GM19372 (cell line): Measurements from ENCODE around the gene LRIT1.

Source experiments
- ATAC-seq: cut with Tn5 transposase; IDR thresholded peaks from one replicate; pipeline ENCODE4 v1.9.1; 2021; ENCODE audit warnings: mild to moderate bottlenecking, low read depth, moderate library complexity; ENCODE audit not compliant: unreplicated experiment

The LRIT1 gene

DNA sequence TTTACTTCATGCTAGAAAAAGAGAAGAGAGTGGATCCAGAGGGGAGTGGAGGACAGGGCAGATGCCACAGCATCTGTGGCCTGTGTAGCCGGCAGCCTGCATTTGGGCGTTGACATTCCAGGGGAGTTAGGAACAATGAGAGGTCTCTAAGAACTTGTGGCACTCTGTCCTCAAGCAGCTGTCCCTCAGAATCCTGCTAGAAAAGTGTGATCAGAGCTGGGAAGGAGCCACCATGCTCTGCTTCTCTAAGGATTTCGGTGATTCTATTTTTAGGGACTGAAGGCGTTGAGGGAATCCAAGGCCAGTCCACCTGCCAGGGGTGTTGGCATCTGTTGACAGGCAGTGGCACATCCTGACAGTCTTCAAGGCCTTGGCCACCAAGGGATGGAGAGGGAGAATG, 23.6 kb downstream of the LRIT1 start:
- no peak for ATAC-seq

DNA sequence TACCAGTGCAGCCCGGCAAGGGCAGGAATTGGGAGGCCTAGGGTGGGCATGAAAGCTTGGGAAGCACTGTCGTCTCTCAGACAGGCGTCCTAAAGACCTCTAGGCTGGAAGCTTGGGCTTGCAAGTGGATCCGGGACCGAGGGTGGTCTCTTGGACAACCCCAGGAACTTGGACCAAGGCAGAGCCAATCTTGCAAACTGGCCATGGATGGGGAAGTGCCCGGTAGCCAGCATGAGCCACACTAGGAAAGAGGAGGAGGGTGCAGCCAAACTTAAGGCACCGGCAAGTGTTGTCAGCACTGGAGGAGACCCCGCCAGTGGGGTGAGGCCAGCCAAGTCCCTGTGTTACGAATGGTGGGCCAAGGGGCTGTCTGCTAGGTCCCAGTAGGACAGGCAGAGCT, 24.5 kb downstream of the LRIT1 start:
- ATAC-seq = no peak

DNA sequence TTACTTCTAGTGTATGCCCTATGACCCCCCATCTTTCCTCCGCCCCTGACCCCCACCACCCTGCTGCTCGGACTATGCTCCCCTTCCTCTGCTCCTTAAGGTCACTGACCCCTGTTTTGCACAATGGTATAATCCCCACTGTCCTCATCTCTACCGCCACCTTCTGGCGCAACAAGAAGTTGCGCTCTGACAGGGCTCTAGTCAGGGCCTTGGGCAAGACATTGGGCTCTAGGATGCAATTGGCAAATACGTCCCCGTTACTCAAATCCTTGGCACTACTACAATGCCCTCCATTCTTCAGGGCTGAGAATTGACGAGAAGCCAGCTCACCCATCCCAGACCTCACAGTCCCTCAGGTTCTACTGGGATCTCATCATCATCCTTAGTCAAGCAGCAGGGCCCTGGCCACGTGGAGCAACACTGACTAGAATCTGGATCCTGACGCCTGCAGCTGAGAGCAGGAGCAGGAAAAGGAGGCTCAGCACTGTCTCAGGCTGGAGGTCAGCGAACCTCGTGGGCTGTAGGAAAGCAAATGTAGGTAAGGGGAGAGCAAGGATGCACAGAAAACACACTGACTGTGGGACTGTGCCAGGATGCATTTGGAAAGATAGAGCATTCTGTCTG, 26.6 kb downstream of the LRIT1 start:
- ATAC-seq = peak; percentile 79

DNA sequence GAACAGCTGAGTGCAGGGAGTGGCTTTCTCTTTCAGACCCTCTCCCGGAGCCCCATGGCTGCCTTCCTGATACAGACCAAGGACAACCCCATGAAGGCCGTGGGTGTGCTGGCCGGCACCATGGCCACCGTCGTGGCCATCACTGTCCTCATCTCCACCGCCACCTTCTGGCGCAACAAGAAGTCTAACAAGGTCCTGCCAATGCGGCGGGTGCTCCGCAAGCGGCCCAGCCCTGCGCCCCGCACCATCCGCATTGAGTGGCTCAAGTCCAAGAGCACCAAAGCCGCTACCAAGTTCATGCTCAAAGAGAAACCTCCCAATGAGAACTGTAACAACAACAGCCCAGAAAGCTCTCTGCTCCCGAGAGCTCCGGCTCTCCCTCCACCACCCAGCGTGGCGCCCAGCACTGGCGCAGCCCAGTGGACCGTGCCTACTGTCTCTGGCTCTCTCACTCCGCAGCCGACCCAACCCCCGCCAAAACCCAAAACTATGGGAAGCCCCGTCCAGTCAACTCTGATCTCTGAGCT, 27.2 kb downstream of the LRIT1 start:
- peak; percentile 10 for ATAC-seq

DNA sequence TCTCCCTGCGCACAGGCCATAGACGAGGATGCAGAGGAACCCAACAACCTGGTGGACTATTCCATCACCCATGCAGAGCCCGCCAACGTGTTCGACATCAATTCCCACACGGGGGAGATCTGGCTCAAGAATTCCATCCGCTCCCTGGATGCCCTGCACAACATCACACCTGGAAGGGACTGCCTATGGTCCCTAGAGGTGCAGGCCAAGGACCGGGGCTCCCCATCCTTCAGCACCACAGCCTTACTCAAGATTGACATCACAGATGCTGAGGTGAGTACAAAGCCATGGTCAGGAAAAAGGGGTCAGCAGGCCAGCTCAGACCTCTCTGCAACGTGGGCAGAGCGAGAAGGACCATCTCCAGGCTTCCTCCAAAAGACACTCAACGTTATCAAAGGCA, 28.3 kb downstream of the LRIT1 start:
- no peak for ATAC-seq

DNA sequence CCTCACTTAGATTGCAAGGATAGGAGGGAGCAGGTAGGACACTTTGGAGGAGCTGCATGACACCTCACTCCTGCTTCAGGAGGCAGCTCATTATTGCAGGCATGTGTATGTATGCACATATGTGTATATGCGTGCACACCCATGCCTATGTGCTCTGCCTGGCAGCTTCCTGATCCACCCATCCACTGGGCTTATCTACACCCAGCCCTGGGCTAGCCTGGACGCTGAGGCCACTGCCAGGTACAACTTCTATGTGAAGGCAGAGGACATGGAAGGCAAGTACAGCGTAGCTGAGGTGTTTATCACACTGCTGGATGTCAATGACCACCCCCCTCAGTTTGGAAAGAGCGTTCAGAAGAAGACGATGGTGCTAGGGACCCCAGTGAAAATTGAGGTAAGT, 29.3 kb downstream of the LRIT1 start:
- ATAC-seq = no peak

DNA sequence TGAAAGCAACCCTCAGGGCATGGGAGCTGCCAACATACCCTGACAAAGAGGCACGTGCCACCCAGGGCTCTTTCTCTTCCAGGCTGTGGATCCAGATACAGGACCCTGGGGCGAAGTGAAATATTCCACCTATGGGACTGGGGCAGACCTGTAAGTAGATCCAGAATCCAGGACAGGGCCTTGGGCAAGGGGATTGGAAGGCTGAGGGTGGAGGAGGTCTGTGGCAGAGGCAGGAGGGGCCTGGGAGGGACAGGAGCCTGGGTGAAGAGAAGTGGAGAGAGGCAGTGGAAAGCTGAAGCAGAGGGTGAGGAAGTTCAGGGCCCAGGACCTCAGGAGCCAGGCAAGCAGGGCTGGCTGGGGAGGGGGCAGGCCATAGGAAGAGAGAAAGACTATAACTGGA, 29.8 kb downstream of the LRIT1 start:
- no peak for ATAC-seq

DNA sequence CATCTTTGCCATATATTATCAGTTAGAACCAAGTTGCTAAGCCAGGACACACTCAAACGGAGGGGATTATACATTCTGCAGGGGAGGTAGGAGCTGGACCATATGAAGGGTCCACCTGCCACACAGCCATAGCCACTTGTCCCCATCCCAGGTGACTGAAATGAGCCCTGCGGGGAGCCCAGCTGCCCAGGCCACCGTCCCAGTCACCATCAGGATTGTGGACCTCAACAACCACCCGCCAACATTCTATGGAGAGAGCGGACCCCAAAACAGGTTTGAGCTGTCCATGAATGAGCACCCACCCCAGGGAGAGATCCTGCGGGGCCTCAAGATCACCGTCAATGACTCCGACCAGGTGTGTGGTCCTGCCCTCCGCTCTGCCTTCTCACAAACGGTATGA, 33.3 kb downstream of the LRIT1 start:
- ATAC-seq = no peak

DNA sequence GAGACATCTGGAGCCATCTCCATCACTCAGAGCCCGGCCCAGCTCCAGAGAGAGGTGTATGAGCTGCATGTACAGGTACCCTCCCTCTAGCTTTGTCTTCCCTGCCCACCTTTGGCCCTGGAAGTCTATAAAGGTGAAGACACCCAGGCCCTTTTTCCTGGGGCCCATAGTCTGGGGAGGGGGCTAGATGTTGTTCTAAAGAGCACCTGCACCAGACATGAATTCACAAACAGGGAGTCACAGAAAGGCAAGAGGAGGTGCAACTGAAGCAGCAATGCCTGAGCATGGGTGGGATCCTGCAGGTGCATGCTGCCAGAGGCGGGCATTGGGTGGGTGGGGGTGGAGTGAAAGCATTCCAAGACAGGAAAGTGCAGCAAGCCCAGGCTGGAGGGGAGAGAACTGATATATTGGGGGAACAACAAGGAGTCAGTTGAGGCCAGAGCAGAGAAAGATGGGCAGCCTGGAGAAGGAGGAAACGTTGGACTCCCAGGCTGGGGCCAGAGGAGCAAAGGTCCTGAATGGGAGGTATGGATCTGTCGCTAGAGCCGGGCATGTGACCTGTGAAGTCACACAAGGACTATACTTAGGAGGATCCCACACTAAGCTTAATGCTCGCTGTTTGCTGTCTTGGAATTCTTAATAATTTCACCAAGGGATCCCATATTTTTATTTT, 35.4 kb downstream of the LRIT1 start:
- ATAC-seq = no peak

DNA sequence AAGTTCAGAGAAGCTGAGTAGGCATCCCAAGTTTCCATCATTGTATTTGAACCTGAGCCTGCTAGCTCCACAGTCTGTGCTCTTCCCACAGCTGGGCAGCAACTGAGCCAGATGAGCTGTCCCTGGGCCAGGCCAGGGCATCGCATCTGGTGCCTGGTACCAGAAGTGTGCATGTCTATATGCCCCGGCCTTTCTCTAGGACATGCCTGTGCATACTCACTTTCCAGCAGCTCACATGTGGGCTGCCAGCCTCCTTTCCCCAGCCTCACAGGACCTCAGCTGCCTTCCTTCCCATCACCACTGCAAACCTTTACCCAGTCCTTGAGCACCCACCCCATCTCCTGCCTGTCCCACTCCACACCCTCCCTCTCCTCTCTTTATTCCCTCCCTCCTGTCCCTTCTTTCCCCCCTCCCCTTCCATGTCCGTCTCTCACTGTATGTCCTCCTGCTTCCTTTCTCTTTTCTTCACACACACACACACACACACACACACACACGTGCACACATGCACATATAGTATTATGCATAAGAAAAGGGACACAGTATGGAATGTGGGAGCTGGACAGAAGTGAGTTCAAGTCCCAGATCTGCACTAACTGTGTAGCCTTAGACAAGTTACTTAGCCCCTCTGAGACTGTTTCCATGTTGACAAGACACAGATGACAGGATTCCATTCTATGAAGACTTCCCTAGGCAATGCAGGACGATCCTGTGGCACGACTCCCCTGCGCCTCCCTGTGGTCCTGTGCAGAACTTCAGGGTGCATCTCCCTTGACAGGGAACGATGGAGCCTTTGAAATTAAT, 36.1 kb downstream of the LRIT1 start:
- ATAC-seq = peak; percentile 81

DNA sequence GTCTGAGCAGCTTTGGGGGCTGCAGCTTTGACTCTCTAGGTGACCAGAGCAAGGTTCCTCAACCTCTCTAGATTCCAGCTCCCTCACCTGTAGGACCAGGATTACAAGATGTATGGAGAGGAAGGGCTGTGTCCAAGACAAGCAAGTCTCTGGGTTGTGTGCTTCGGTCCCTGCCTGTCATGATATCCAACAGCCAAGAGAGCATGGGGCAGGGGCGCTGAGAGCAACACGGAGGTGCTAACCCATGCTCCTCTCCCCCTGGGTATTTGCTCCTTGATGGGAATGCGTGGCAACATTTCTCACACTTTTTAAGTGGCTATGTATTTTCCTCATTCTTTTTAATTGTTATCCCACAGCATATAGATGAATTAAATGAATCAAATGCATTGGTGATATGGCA, 36.7 kb downstream of the LRIT1 start:
- ATAC-seq = no peak

DNA sequence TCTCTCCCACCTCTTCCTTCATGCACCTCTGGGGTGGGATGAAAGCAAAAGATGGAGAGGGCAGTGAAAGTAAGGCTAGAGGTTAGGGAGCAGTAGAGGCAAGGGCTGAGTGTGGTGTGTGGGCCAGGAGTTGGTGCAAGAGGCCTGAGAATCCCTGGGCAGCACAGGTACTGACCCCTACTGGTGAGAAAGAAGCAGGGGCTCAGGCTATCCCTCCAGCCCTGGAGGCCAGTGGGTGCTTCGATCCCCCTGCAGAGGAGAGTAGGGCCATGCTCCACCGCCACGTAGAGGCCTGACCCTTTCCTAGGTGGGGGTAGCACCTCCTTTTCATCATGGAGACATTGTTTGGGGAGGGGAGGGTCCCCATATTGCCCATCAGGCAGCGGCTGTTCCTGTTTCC, 37.2 kb downstream of the LRIT1 start:
- ATAC-seq = peak; percentile 72

DNA sequence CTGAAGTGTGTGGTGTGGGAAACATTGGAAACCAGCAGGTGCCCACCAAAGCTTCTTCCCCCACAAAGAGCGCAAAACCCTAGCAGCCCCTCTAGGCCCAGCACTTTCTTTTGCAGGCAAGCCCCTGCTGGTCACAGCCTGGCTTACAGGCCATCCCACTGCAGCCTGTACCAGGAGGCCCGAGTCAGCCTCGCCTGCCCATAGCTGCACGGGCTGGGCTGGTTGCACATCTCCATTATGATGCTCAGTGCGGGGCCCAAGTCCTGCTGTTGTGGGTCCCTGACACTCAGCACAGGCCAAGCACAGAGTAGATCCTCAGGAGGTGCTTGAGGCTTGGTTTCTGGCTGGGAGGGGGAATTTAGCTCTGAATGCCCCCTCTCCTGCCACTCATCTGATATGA, 39.0 kb downstream of the LRIT1 start:
- no peak for ATAC-seq

DNA sequence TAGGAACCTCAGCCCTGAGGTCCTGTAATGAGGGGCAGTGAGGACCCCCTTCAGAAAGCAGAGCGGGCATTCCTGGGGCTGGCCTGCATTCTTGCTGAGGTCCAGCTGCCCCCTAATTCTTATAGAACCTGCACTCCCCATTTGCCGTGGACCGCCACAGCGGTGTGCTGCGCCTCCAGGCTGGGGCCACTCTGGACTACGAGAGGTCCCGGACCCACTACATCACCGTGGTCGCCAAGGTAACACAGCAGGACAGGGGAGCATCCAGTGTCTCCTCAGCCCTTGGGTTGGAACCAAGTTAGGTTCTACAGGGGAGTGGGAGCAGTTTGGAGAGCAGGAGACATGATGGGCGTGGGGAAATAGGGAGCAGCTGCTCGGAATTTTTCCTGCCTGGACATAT, 39.7 kb downstream of the LRIT1 start:
- ATAC-seq = no peak

DNA sequence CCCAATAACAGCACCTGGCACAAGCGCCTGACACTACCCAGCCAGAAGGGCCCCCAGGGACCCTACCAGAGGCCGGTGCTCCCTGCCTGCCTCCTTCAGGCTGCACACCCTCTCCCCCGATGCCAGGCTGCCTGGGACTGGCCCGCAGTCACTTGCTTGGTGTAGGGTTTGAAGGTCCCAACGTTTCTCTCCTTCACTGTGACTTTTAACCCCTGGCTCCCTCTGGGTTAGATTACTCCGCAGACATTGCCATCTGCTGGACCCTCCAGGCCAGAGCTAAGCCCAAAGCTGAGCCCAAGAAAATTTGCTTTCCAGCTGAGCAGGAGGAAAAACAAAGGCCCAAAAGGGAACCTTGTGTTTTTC, 40.1 kb downstream of the LRIT1 start:
- no peak for ATAC-seq

DNA sequence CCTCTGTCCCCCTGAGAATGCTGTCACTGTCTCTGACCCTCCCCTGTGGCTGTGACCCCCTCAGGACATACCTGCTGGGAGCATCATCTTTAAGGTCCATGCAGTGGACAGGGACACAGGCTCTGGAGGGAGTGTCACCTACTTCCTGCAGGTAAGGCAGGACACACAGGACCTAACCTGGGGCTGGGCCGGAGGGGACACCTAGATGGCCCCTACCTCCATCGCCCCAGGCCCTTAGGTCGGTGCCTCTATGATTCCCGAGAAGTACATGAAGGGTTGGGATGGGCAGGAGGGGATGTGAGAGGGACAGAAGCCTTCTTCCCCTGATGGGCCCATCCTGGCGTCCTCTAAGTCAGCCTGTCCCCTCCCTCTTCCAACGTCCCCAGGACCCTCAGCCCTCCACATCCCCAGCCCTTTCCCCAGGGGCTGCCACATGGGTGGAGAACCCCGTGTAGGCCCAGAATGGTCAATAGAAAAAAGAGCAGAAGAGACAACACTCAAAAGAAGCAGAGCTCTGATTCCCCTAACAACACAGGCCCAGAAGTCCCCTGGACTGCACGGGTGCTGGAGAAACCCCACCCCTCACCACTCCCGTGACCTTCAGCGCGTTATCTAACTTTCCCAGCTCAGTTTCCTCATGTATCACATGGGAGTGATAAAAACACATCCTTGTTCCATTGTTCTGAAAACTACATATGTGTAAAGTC, 40.7 kb downstream of the LRIT1 start:
- no peak for ATAC-seq

DNA sequence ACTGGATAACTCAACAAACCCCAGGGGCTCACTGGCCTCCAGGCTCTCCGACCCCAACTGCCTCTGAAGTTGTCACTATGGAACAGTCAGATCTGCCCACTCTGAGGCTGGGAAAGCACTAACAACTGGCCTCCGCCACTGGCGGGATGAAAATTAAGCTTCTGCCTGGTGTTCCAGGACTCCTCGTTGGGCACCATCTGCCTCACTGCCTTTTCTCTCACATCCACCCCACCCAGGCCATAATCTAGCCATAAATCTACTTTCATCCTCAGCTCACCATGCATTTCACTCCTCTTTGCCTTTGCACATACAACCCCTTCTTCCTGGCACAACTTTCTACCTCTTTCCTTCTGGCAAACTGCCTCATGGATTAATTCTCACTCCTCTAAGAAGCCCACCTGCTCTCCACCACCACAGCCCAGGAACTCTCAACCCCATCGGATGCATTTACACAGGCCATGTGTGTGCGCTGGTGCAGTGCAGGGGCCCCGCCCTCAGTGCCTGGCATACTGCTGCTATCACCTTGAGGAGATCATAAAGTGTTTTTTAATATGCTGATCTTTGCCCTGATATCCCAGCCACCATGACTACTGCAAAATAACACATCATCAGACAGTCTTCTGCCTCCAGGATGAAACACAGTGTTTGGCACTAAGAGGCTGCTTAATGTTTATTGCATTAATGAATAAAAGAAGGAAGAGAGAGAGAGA, 43.0 kb downstream of the LRIT1 start:
- no peak for ATAC-seq

DNA sequence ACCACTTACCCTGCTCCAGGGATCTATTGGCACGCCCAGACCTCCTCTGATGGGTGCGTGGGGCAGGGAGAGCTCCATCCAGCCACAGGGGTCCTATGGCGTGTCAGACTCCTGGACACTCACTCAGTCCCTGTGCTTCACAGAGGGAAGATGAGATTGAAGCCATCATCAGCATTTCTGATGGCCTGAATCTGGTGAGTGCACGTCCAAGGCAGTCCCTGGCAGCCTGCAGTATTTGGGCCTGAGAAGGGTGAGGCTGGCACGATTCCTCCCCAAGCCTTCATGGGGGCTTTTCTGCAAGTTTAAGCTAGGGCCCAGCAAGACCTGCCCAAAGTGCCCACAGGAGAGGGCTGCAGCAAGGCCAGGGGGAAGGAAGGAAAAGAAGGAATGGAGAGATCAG, 43.7 kb downstream of the LRIT1 start:
- ATAC-seq = no peak

DNA sequence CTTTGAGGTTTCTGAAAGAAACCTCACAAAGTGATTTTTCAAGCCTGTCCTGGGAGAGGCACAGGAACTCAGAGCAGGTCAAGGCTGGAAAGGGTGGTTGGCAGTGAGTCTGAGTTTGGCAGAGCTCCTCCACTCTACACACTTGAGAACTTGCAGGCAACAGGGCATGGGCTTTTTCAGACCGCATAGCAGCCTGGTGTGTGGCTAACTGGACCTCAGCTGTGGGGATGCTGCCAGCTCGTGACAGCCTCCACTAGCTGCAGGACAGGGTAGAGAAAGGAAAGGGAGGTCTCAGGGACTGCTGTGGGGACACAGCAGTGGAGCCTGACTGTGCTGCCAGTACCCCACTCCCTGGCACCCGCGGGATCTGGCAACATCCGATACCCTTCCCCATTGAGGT, 44.4 kb downstream of the LRIT1 start:
- ATAC-seq = no peak

DNA sequence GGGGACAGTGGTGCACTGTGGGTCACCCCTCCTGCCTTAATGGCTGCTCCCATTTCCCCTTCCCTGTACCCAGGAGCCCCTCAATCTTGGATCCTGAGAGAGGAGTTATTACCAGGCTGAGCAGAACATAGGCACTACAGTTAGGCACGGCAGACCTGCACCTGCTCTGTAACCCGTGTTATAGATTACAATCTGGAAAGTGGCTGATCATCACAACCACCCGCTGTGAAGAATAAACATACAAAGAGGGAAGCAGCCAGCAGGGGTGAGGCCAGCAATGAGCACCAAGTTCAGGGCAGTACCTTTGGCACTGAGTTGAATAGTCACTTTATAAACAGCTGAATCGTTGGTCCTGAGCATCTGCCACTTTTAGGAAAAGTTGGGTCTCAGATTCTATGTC, 45.3 kb downstream of the LRIT1 start:
- ATAC-seq = no peak
